ENCODE data around the gene NKAP.

DNA sequence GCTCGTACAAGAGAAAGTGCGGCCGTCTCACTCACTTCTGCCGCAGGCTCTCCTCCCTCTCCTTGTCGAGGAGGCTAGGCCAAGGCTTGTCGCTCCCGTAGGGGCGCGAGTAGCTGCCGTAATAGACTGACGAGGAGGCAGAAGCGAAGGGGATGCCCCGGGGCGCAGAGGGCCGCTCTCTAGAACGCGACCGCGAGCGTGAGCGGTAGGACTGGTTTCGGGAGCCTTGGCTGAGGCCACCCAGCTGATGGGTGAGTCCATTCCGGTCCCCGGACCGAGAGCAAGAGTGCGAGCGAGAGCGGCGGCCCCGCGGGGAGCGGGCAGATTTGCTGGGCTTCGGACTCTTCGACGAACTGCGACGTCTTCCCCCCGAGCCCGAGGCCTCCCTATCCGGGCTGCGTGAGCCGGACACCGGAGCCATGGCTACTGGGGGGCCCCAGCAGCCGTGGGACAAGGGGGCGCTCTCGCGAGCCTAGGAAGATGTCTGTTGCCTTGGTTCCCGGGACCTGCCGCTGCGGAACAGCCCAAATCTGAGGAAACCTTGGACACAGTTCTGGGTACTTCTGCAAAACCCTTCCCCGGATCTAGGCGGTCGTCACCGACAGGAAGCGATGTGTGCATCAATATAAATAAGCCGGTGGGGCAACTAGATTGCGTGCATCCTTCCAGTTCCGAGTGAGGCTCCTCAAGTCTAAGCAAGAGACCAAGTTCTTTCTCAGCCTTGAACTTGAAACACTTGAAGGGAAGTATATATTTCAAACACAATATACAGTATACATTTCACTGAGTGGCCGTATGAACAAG lies at the start of gene NKAP:
- TF ChIP-seq GATA3 (IDR thresholded peaks at IDR 0.05; ENCODE audit: low read depth, low read length), result no peak
- no peak for TF ChIP-seq GATA2 (IDR thresholded peaks at IDR 0.05; ENCODE audit: low read depth, low read length)
